ENCODE data around the gene KCNMB2. TPM values are rescaled to one million over a fixed set of nuclear protein-coding genes. Genes with fewer than 3 reads are reported as not detected.

Gene KCNMB2
- total and polyA plus RNA-seq, 8 donors: 0.48 to 3.7 (median 1.8) TPM; not detected in 4

- 64 to 80% (median 77%) methylated on average over 3 of the region's 3 CpGs for WGBS, 5 donors
- Histone ChIP-seq H3K27ac (peak overlapping the region in 1 of 5 donors; percentile 5), H3K4me3 (no peak overlapping the region), H3K36me3 (no peaks in the 10 kb centered on the region), H3K9me3 (peaks cover 0 to 2% (median under 1%) of the 10 kb centered on the region in 4 donors), H3K27me3 (no peaks in the 10 kb centered on the region), H3K4me1 (peaks cover 0 to 16% (median 0%) of the 10 kb centered on the region in 4 donors)
- intact Hi-C loops (cut with DNase I; ENCODE audit: low total_unique reads): no loop called here
- no peak for TF ChIP-seq POLR2A (IDR thresholded peaks at IDR 0.05)
- TF ChIP-seq POLR2AphosphoS5 (IDR thresholded peaks at IDR 0.05): peak in 2 of 3 donors; percentile 43 to 45
- peak in 1 of 2 donors; percentile 40 for DNase-seq
Measured at GRCh38 chr3:178845420-178846118, 309.3 kb downstream of the KCNMB2 start.

- TF ChIP-seq POLR2AphosphoS5 (IDR thresholded peaks at IDR 0.05): peak in 2 of 3 donors; percentile 62 to 78
- TF ChIP-seq, protein P1, sequence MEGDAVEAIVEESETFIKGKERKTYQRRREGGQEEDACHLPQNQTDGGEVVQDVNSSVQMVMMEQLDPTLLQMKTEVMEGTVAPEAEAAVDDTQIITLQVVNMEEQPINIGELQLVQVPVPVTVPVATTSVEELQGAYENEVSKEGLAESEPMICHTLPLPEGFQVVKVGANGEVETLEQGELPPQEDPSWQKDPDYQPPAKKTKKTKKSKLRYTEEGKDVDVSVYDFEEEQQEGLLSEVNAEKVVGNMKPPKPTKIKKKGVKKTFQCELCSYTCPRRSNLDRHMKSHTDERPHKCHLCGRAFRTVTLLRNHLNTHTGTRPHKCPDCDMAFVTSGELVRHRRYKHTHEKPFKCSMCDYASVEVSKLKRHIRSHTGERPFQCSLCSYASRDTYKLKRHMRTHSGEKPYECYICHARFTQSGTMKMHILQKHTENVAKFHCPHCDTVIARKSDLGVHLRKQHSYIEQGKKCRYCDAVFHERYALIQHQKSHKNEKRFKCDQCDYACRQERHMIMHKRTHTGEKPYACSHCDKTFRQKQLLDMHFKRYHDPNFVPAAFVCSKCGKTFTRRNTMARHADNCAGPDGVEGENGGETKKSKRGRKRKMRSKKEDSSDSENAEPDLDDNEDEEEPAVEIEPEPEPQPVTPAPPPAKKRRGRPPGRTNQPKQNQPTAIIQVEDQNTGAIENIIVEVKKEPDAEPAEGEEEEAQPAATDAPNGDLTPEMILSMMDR (IDR thresholded peaks at IDR 0.05): no peak
- WGBS, 5 donors: 59 to 74% (median 66%) methylated on average over 2 of the region's 2 CpGs
- Histone ChIP-seq H3K4me1 (peaks cover 0 to 16% (median 0%) of the 10 kb centered on the region in 4 donors), H3K27ac (peak overlapping the region in 2 of 5 donors; percentile 21 to 27), H3K27me3 (no peaks in the 10 kb centered on the region), H3K36me3 (no peaks in the 10 kb centered on the region), H3K9me3 (no peaks in the 10 kb centered on the region), H3K4me3 (no peak overlapping the region)
- intact Hi-C loops (cut with DNase I; ENCODE audit: low total_unique reads): no loop called here
- DNase-seq: peak in 1 of 2 donors; percentile 82
Measured at GRCh38 chr3:178847190-178847589, 311.0 kb downstream of the KCNMB2 start.

- no peaks in the 10 kb centered on the region for H3K9me3 ChIP-seq
- intact Hi-C loops (cut with DNase I; ENCODE audit: low total_unique reads): no loop called here
- H3K27ac ChIP-seq: no peak overlapping the region
- 17 to 40% (median 29%) methylated on average over 4 of the region's 4 CpGs for WGBS, 5 donors
- no peaks in the 10 kb centered on the region for H3K27me3 ChIP-seq
- peak in 1 of 2 donors; percentile 23 for DNase-seq
- H3K36me3 ChIP-seq: no peaks in the 10 kb centered on the region
- H3K4me3 ChIP-seq: no peak overlapping the region
- TF ChIP-seq POLR2AphosphoS5 (IDR thresholded peaks at IDR 0.05) (no peak), POLR2A (IDR thresholded peaks at IDR 0.05) (no peak), EP300 (IDR thresholded peaks at IDR 0.05) (no peak)
- TF ChIP-seq, protein P1 (IDR thresholded peaks at IDR 0.05): no peak
- peaks cover 0 to 16% (median 0%) of the 10 kb centered on the region in 4 donors for H3K4me1 ChIP-seq
Measured at GRCh38 chr3:178849199-178849910, 313.1 kb downstream of the KCNMB2 start.

DNA sequence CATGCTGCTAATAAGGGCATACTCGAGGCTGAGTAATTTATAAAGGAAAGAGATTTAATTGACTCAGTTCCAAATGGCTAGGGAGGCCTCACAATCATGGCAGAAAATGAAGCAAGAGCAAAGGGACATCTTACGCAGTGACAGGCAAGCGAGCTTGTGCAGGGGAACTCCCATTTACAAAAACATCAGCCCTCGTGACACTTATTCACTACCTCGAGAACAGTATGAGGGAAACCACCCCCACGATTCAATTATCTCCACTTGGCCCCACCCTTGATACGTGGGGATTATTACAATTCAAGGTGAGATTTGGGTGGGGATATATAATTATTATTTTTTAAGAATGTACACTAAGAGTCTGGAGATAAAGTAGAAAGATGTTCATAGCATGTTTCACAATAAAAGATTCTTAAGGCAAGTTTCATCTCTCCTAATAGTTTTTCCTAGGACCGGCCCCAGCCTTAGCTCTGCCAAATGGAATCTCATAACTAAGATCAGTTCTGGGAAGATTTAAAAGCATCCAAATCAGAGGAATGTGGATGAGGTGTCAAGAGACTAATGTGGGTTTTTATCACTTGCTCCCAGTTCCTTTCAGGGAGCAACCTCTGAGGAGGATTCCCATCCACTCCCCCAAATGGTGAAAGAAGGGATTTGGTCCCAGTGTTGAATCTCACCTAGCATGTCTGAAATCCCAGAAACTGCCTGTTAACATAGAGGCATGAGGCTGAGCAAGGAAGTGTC is 314.4 kb downstream of the KCNMB2 start:
- DNase-seq: peak in 1 of 2 donors; percentile 44
- no peak overlapping the region for H3K4me3 ChIP-seq
- no peaks in the 10 kb centered on the region for H3K27me3 ChIP-seq
- H3K4me1 ChIP-seq: peaks cover 0 to 11% (median 0%) of the 10 kb centered on the region in 4 donors
- H3K27ac ChIP-seq: no peak overlapping the region
- intact Hi-C loops (cut with DNase I; ENCODE audit: low total_unique reads): no loop called here
- no peaks in the 10 kb centered on the region for H3K36me3 ChIP-seq
- 72 to 83% (median 82%) methylated on average over 8 of the region's 8 CpGs for WGBS, 5 donors
- H3K9me3 ChIP-seq: no peaks in the 10 kb centered on the region
- no peak for TF ChIP-seq POLR2A (IDR thresholded peaks at IDR 0.05)
- TF ChIP-seq POLR2AphosphoS5 (IDR thresholded peaks at IDR 0.05): no peak
- TF ChIP-seq, protein P1 (IDR thresholded peaks at IDR 0.05): no peak
- no peak for TF ChIP-seq EP300 (IDR thresholded peaks at IDR 0.05)

Data from stomach (tissue), 9 donors.